SK-N-SH (cell line): ENCODE results near the gene TMEM196. TPM values are rescaled to one million over a fixed set of nuclear protein-coding genes. Genes with fewer than 3 reads are reported as not detected.

ENCODE experiments used
- CTCF ChIA-PET: fragments of 300-600, 350-600 bp; formaldehyde crosslinking; extraction: SDS; loops from one replicate; lab custom pipeline; 2021; lab: Yijun Ruan, JAX
- POLR2A ChIA-PET: fragments of 350-600 bp; sonication (Branson Sonifier 250); formaldehyde crosslinking; extraction: SDS; loops from one replicate; lab custom pipeline; 2020; ENCODE audit warnings: antibody characterized with exemption, inconsistent platforms; lab: Yijun Ruan, JAX
- DNase-seq: peaks from one replicate; pipeline ENCODE4 v3.0.0; 2012
- H2AFZ ChIP-seq: fragments of 200-600 bp; sonication (generic); 2 replicates; pipeline ENCODE4 v1.8.1; 2016; ENCODE audit warnings: antibody characterized with exemption, mild to moderate bottlenecking, low read depth
- H3F3A ChIP-seq: fragments of 200-600 bp; sonication (generic); replicated peaks from 2 replicates; pipeline ENCODE3; 2016; ENCODE audit warnings: antibody characterized with exemption, mild to moderate bottlenecking; ENCODE audit not compliant: insufficient read depth
- H3K27ac ChIP-seq, 2 experiments: fragments of 200-500 bp in 1 of 2; fragments of 200-600 bp in 1 of 2; sonication (Bioruptor generic) in 1 of 2; sonication (generic), shearing (Covaris generic) in 1 of 2; 2 replicates each; pipeline versions ENCODE4 v1.5.1 to v1.6.1; 2014 to 2016; ENCODE audit warnings: low read depth in 2 of 2, inconsistent platforms in 1 of 2, low read length in 1 of 2, mild to moderate bottlenecking in 1 of 2, mixed read lengths in 1 of 2
- H3K27me3 ChIP-seq: fragments of 200-600 bp; sonication (generic), shearing (Covaris generic); 2 replicates; pipeline ENCODE4 v1.6.1; 2016; ENCODE audit warnings: mixed run types; ENCODE audit not compliant: insufficient read depth
- H3K36me3 ChIP-seq, 2 experiments: fragments of 200-500 bp in 1 of 2; fragments of 200-600 bp in 1 of 2; sonication (Bioruptor generic) in 1 of 2; sonication (generic) in 1 of 2; replicated peaks in 1 of 2; 2 replicates each; pipeline versions ENCODE3 to v1.5.1; 2014 to 2016; ENCODE audit warnings: low read length in 1 of 2, mild to moderate bottlenecking in 1 of 2; ENCODE audit not compliant: insufficient read depth in 2 of 2, control insufficient read depth in 1 of 2
- H3K4me1 ChIP-seq, 2 experiments: fragments of 200-500 bp in 1 of 2; fragments of 200-600 bp in 1 of 2; sonication (Bioruptor generic) in 1 of 2; sonication (generic), shearing (Covaris generic) in 1 of 2; 2 replicates each; pipeline versions ENCODE4 v1.5.1 to v1.6.1; 2014 to 2016; ENCODE audit warnings: low read depth in 1 of 2, low read length in 1 of 2, mixed run types in 1 of 2; ENCODE audit not compliant: insufficient read depth in 2 of 2, control insufficient read depth in 1 of 2
- H3K4me2 ChIP-seq: fragments of 200-600 bp; sonication (generic), shearing (Covaris generic); 2 replicates; pipeline ENCODE4 v1.6.1; 2017; ENCODE audit warnings: mixed run types
- H3K4me3 ChIP-seq, 2 experiments: fragments of 200-500 bp in 1 of 2; fragments of 200-600 bp in 1 of 2; sonication (Bioruptor generic) in 1 of 2; sonication (generic), shearing (Covaris generic) in 1 of 2; 2 replicates each; pipeline versions ENCODE4 v1.5.1 to v1.8.1; 2014 to 2016; ENCODE audit warnings: low read depth in 2 of 2, inconsistent platforms in 1 of 2, low read length in 1 of 2, mild to moderate bottlenecking in 1 of 2, mixed read lengths in 1 of 2, moderate library complexity in 1 of 2
- H3K79me2 ChIP-seq: fragments of 200-600 bp; sonication (generic); 2 replicates; pipeline ENCODE4 v1.8.1; 2017; ENCODE audit warnings: mild to moderate bottlenecking; ENCODE audit not compliant: insufficient read depth
- H3K9ac ChIP-seq: fragments of 200-600 bp; sonication (generic); 2 replicates; pipeline ENCODE4 v1.6.1; 2017; ENCODE audit warnings: mixed run types
- H3K9me2 ChIP-seq: fragments of 200-600 bp; sonication (generic); 2 replicates; pipeline ENCODE4 v1.6.1; 2017; ENCODE audit warnings: mixed run types
- H3K9me3 ChIP-seq: fragments of 200-600 bp; sonication (generic); 2 replicates; pipeline ENCODE4 v1.6.1; 2017; ENCODE audit warnings: mixed run types, mild to moderate bottlenecking, moderate library complexity
- H4K20me1 ChIP-seq: fragments of 200-600 bp; sonication (generic); 2 replicates; pipeline ENCODE4 v1.6.1; 2017; ENCODE audit warnings: mild to moderate bottlenecking, mixed run types; ENCODE audit not compliant: insufficient read depth
- CHD2 ChIP-seq: fragments of 150-350 bp; IDR thresholded peaks from 2 replicates; pipeline ENCODE4 v1.6.1; 2018; ENCODE audit warnings: low read length; ENCODE audit not compliant: partially characterized antibody
- ELF1 ChIP-seq: IDR thresholded peaks from 2 replicates; pipeline ENCODE4 v1.4.0; 2012
- EP300 ChIP-seq, 2 experiments: IDR thresholded peaks; 2 replicates each; pipeline versions ENCODE4 v1.4.0 to v1.6.1; 2012; ENCODE audit warnings: borderline replicate concordance in 1 of 2, low read depth in 1 of 2, low read length in 1 of 2
- FOXJ3 ChIP-seq: sonication (generic); formaldehyde crosslinking; IDR thresholded peaks from 2 replicates; pipeline ENCODE4 v1.5.1; 2020; ENCODE audit warnings: mild to moderate bottlenecking, missing genetic modification reagents
- GATA2 ChIP-seq: sonication (generic); formaldehyde crosslinking; IDR thresholded peaks from 2 replicates; pipeline ENCODE4 v1.5.0; 2020; ENCODE audit warnings: mild to moderate bottlenecking, missing genetic modification reagents
- IRF3 ChIP-seq: fragments of 150-350 bp; IDR thresholded peaks from 2 replicates; pipeline ENCODE4 v1.6.1; 2016; ENCODE audit warnings: mild to moderate bottlenecking, low read depth, low read length
- JUND ChIP-seq: IDR thresholded peaks from 2 replicates; pipeline ENCODE4 v1.4.0; 2012
- NFIC ChIP-seq: IDR thresholded peaks from 2 replicates; pipeline ENCODE4 v1.4.0; 2012; ENCODE audit warnings: borderline replicate concordance
- PBX3 ChIP-seq: IDR thresholded peaks from 2 replicates; pipeline ENCODE4; 2012
- POLR2AphosphoS5 ChIP-seq: IDR thresholded peaks from 2 replicates; pipeline ENCODE4 v1.6.1; 2012; ENCODE audit warnings: low read depth, low read length
- RAD21 ChIP-seq: IDR thresholded peaks from 2 replicates; pipeline ENCODE4 v1.6.1; 2012; ENCODE audit warnings: mild to moderate bottlenecking, low read length
- REST ChIP-seq: IDR thresholded peaks from 2 replicates; pipeline ENCODE4 v1.6.1; 2012; ENCODE audit warnings: mild to moderate bottlenecking, low read depth, low read length, moderate library complexity
- RFX5 ChIP-seq: IDR thresholded peaks from 2 replicates; pipeline ENCODE4 v1.6.1; 2012; ENCODE audit warnings: mild to moderate bottlenecking, improper control_type of control experiment, low read length
- SIN3A ChIP-seq: IDR thresholded peaks from 2 replicates; pipeline ENCODE4 v1.6.1; 2012; ENCODE audit warnings: low read depth, mild to moderate bottlenecking, low read length, moderate library complexity, borderline replicate concordance
- SMC3 ChIP-seq: IDR thresholded peaks from 2 replicates; pipeline ENCODE4 v1.6.1; 2012; ENCODE audit warnings: low read depth, low read length, improper control_type of control experiment
- TAF1 ChIP-seq: IDR thresholded peaks from 2 replicates; pipeline ENCODE4 v1.6.1; 2012; ENCODE audit warnings: low read depth, mild to moderate bottlenecking, low read length, moderate library complexity, borderline replicate concordance
- TCF12 ChIP-seq: IDR thresholded peaks from 2 replicates; pipeline ENCODE4 v1.4.0; 2012
- TEAD4 ChIP-seq: IDR thresholded peaks from 2 replicates; pipeline ENCODE4 v1.4.0; 2012; ENCODE audit warnings: mild to moderate bottlenecking, borderline replicate concordance; ENCODE audit not compliant: insufficient read depth
- USF1 ChIP-seq: IDR thresholded peaks from 2 replicates; pipeline ENCODE4 v1.4.0; 2012; ENCODE audit warnings: low read depth, borderline replicate concordance
- WGBS: methylation state at CpG from one replicate; pipeline ENCODE4 v1.1.6; 2017; ENCODE audit warnings: low lambda C conversion rate; 5-methylcytosine and 5-hydroxymethylcytosine counted together
- polyA plus RNA-seq, 3 experiments: library from polyadenylated mRNA; depleted of rRNA; stranded (reverse); fragments of >200 nt; gene quantifications; 2 replicates each; pipeline ENCODE4 v1.2.3, GENCODE V29; 2012

TMEM196 gene
- polyA plus RNA-seq, 1 of the 3 experiments (the other 2 are of a cell fraction), result not detected

- DNase-seq, result no peak
Observed at GRCh38 chr7:19692111-19692828, 81.1 kb downstream of the TMEM196 start.

More at GRCh38 chr7:19692111-19692828, 81.1 kb downstream of the TMEM196 start:
- WGBS, result 60% methylated on average over 25 of the region's 26 CpGs
- Histone ChIP-seq H3F3A (no peaks in the 10 kb centered on the region), H3K4me3 (no peak overlapping the region), H3K4me2 (no peak overlapping the region), H3K79me2 (no peaks in the 10 kb centered on the region), H3K36me3 (peaks cover 6 to 10% of the 10 kb centered on the region in 2 experiments), H3K4me1 (no peaks in the 10 kb centered on the region), H3K9me2 (no peaks in the 10 kb centered on the region), H3K27me3 (no peaks in the 10 kb centered on the region), H3K27ac (no peak overlapping the region), H4K20me1 (no peaks in the 10 kb centered on the region), H3K9ac (no peak overlapping the region), H3K9me3 (no peaks in the 10 kb centered on the region), H2AFZ (no peak overlapping the region)
- ChIA-PET CTCF (interaction anchor here (2.1 kb wide), 1 partner anchor 55 kb away, joined by 4 read pairs; no protein-coding TSS in a partner anchor), POLR2A (no interaction called here)
- TF ChIP-seq REST (no peak), SIN3A (no peak), NFIC (no peak), TCF12 (no peak), POLR2AphosphoS5 (no peak), TEAD4 (no peak), GATA2 (no peak), SMC3 (no peak), EP300 (IDR thresholded peaks at IDR 0.05; ENCODE audit: borderline replicate concordance in 1 of 2, low read depth in 1 of 2, low read length in 1 of 2) (no peak), TAF1 (no peak), IRF3 (no peak), ELF1 (no peak), RFX5 (no peak), CHD2 (no peak), RAD21 (no peak), FOXJ3 (CRISPR knock-in tag) (no peak), JUND (no peak), USF1 (no peak), PBX3 (no peak)
